ENCODE data around the gene ITGA7.

- TF ChIP-seq HDAC2 (IDR thresholded peaks at IDR 0.05; ENCODE audit: borderline replicate concordance in 1 of 2, low read depth in 2 of 2, low read length in 2 of 2), result no peak; a peak in 1 of 4 replicates
- peak in 2 of 3 experiments; percentile 14 to 16; a peak in 2 of 4 replicates for TF ChIP-seq CTCF (IDR thresholded peaks at IDR 0.05; ENCODE audit: control extremely low read depth in 1 of 3, insufficient read depth in 1 of 3, low read depth in 1 of 3, low read length in 3 of 3)
- no peak for TF ChIP-seq EZH2 (IDR thresholded peaks at IDR 0.05; ENCODE audit: low read depth, low read length, severe bottlenecking)
- TF ChIP-seq EGR1 (IDR thresholded peaks at IDR 0.05; ENCODE audit: borderline replicate concordance, low read depth, low read length), result no peak
- TF ChIP-seq TCF12 (IDR thresholded peaks at IDR 0.05; ENCODE audit: low read depth, low read length), result no peak
- TF ChIP-seq TAF1 (IDR thresholded peaks at IDR 0.05; ENCODE audit: low read depth, low read length), result no peak; the same call in 1 of the 2 replicates
- no peak for TF ChIP-seq SP4 (IDR thresholded peaks at IDR 0.05; ENCODE audit: low read length)
- TF ChIP-seq USF2 (IDR thresholded peaks at IDR 0.05; ENCODE audit: low read length), result no peak
- TF ChIP-seq POLR2AphosphoS5 (IDR thresholded peaks at IDR 0.05; ENCODE audit: low read depth, low read length), result peak; percentile 15; the same call in 1 of the 2 replicates
- TF ChIP-seq ATF2 (IDR thresholded peaks at IDR 0.05; ENCODE audit: low read length), result no peak
- TF ChIP-seq RFX5 (IDR thresholded peaks at IDR 0.05; ENCODE audit: borderline replicate concordance, low read depth, low read length), result no peak
- TF ChIP-seq EP300 (IDR thresholded peaks at IDR 0.05; ENCODE audit: borderline replicate concordance in 1 of 2, low read depth in 2 of 2, low read length in 2 of 2), result no peak
Measured at GRCh38 chr12:55729819-55730818, 22.4 kb upstream of the ITGA7 start.
